Karpas-422 (cell line): Measurements from ENCODE around the gene DUSP21. TPM values are rescaled to one million over a fixed set of nuclear protein-coding genes. Genes with fewer than 3 reads are reported as not detected.
"Not testable (repeated sequence)": the region's sequence is repeated elsewhere in the genome, so short reads cannot be mapped to it uniquely, and the experiment has no call there.

Experiments used
- DNase-seq: peaks from one replicate; pipeline ENCODE4 v3.0.0-alpha.2; 2015
- H2AFZ ChIP-seq: fragments of 200-600 bp; sonication (generic); 2 replicates; pipeline ENCODE4 v1.6.1; 2014; ENCODE audit warnings: antibody characterized with exemption, low read length, mixed read lengths
- H3K27ac ChIP-seq: fragments of 200-600 bp; sonication (generic); 2 replicates; pipeline ENCODE4 v1.5.1; 2014; ENCODE audit warnings: mild to moderate bottlenecking, low read length, moderate library complexity
- H3K27me3 ChIP-seq: fragments of 200-600 bp; sonication (generic); 2 replicates; pipeline ENCODE4 v1.6.1; 2014; ENCODE audit warnings: low read length, mixed read lengths
- H3K36me3 ChIP-seq: fragments of 200-600 bp; sonication (generic); 2 replicates; pipeline ENCODE4 v1.6.1; 2014; ENCODE audit warnings: low read length, mixed read lengths; ENCODE audit not compliant: insufficient read depth
- H3K4me1 ChIP-seq: fragments of 200-600 bp; sonication (generic); 2 replicates; pipeline ENCODE4 v1.6.1; 2014; ENCODE audit warnings: mild to moderate bottlenecking, low read length, mixed read lengths
- H3K4me2 ChIP-seq: fragments of 200-600 bp; sonication (generic); 2 replicates; pipeline ENCODE4 v1.6.1; 2014; ENCODE audit warnings: low read length, low read depth, mild to moderate bottlenecking; ENCODE audit not compliant: poor library complexity, severe bottlenecking
- H3K4me3 ChIP-seq: fragments of 200-600 bp; sonication (generic); 2 replicates; pipeline ENCODE4 v1.5.1; 2014; ENCODE audit warnings: mild to moderate bottlenecking, antibody characterized with exemption, low read length, mixed read lengths
- H3K79me2 ChIP-seq: fragments of 200-600 bp; sonication (generic); 2 replicates; pipeline ENCODE4 v1.6.1; 2014; ENCODE audit warnings: mild to moderate bottlenecking, low read length, mixed read lengths
- H3K9ac ChIP-seq: fragments of 200-600 bp; sonication (generic); 2 replicates; pipeline ENCODE4 v1.6.0; 2014; ENCODE audit warnings: low read length
- H3K9me2 ChIP-seq: fragments of 200-600 bp; sonication (generic), shearing (Covaris generic); replicated peaks from 2 replicates; pipeline ENCODE4 v1.6.0; 2014; ENCODE audit warnings: mild to moderate bottlenecking, low read length, moderate library complexity; ENCODE audit not compliant: insufficient read depth
- H3K9me3 ChIP-seq: fragments of 300-700, 200-600 bp; sonication (generic); 2 replicates; pipeline ENCODE4 v1.6.1; 2014; ENCODE audit warnings: low read length, mixed read lengths
- H4K20me1 ChIP-seq: fragments of 200-600 bp; sonication (generic); 2 replicates; pipeline ENCODE4 v1.6.1; 2014; ENCODE audit warnings: mild to moderate bottlenecking, antibody characterized with exemption, low read length, low read depth; ENCODE audit not compliant: insufficient read depth
- total RNA-seq: library from RNA; depleted of rRNA; stranded (reverse); fragments of >200 nt; shearing (Covaris generic); gene quantifications from 2 replicates; pipeline ENCODE4 v1.2.3, GENCODE V29; 2014; ENCODE audit warnings: low replicate concordance; rRNA removed

Gene DUSP21
- not detected in 2 replicates for total RNA-seq

- H2AFZ ChIP-seq: no peak within 1 kb of the TSS
- H3K9me2 ChIP-seq: no peaks in the 10 kb centered on the region
- no peak within 1 kb of the TSS for H3K27ac ChIP-seq
- no peaks in the 10 kb centered on the region for H4K20me1 ChIP-seq
- H3K9ac ChIP-seq: no peak within 1 kb of the TSS
- no peaks in the 10 kb centered on the region for H3K27me3 ChIP-seq
- DNase-seq: no peak
- H3K9me3 ChIP-seq: no peaks in the 10 kb centered on the region
- no peaks in the 10 kb centered on the region for H3K36me3 ChIP-seq
- H3K4me3 ChIP-seq: no peak within 1 kb of the TSS
- no peaks in the 10 kb centered on the region for H3K79me2 ChIP-seq
- H3K4me2 ChIP-seq: no peak within 1 kb of the TSS
- no peaks in the 10 kb centered on the region for H3K4me1 ChIP-seq
These were observed at the start of gene DUSP21 for GRCh38 chrX:44843753-44844152. TSS of gene DUSP21 (plus strand) at chrX:44844021. CDS start at chrX:44844133, 112 bp downstream.

GRCh38 chrX:44795945-44796450 lies 47.8 kb upstream of the DUSP21 start:
- no peaks in the 10 kb centered on the region for H3K9me2 ChIP-seq
- H3K9ac ChIP-seq: no peak overlapping the region
- no peak overlapping the region for H3K4me3 ChIP-seq

DNA sequence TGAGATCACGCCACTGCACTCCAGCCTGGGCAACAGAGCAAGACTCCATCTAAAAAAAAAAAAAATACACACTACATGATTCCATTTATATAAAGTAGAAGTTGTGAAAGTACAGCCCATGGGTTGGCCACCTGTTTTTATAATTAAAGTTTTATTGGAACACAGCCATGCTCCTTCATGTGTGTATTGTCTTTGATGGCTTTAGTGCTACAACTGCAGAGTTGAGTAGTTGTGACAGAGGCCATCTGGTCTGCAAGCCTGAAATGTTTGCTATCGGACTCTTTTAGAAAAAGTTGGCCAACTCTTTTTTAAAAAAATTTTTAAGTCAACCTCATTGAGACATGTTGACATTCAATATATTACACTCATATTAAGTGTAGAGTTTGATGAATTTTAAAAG lies 41.2 kb upstream of the DUSP21 start:
- Histone ChIP-seq H3K9me3 (no peaks in the 10 kb centered on the region), H3K9ac (no peak overlapping the region), H3K36me3 (no peaks in the 10 kb centered on the region), H3K4me1 (no peaks in the 10 kb centered on the region), H3K79me2 (no peaks in the 10 kb centered on the region), H3K4me3 (no peak overlapping the region), H3K9me2 (no peaks in the 10 kb centered on the region), H4K20me1 (no peaks in the 10 kb centered on the region), H2AFZ (no peak overlapping the region), H3K27me3 (no peaks in the 10 kb centered on the region), H3K4me2 (no peak overlapping the region), H3K27ac (no peak overlapping the region)
- DNase-seq: no peak

More at GRCh38 chrX:44795945-44796450, 47.8 kb upstream of the DUSP21 start:
- Histone ChIP-seq H3K4me2 (no peak overlapping the region), H3K4me1 (no peaks in the 10 kb centered on the region), H3K27ac (no peak overlapping the region), H2AFZ (no peak overlapping the region), H3K36me3 (no peaks in the 10 kb centered on the region), H4K20me1 (no peaks in the 10 kb centered on the region), H3K79me2 (no peaks in the 10 kb centered on the region), H3K27me3 (no peaks in the 10 kb centered on the region), H3K9me3 (no peaks in the 10 kb centered on the region)
- DNase-seq: no peak

DNA sequence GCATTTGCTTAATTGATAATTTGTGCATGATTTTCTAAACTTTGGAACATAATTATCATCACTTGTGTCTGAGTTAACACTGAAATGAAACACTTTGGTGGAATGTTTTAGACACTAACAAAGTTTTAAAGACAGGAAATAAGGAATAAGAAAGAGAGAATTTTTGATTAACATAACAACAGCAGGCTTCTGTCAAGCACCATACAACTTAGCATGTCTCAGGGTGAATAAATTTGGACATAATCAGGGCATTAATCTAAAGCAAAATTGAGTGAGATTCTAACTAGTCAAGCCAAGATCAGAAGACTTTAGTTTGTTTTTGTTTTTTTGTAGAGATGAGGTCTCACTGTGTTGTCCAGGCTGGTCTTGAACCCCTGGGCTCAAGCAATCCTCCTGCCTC lies 28.1 kb upstream of the DUSP21 start:
- DNase-seq: no peak
- H3K79me2 ChIP-seq: no peaks in the 10 kb centered on the region
- no peaks in the 10 kb centered on the region for H4K20me1 ChIP-seq
- H3K9me2 ChIP-seq: no peaks in the 10 kb centered on the region
- H3K4me1 ChIP-seq: no peaks in the 10 kb centered on the region
- no peak overlapping the region for H2AFZ ChIP-seq
- no peak overlapping the region for H3K4me2 ChIP-seq
- H3K36me3 ChIP-seq: no peaks in the 10 kb centered on the region
- no peak overlapping the region for H3K27ac ChIP-seq
- no peaks in the 10 kb centered on the region for H3K27me3 ChIP-seq
- no peaks in the 10 kb centered on the region for H3K9me3 ChIP-seq
- no peak overlapping the region for H3K4me3 ChIP-seq
- no peak overlapping the region for H3K9ac ChIP-seq

DNA sequence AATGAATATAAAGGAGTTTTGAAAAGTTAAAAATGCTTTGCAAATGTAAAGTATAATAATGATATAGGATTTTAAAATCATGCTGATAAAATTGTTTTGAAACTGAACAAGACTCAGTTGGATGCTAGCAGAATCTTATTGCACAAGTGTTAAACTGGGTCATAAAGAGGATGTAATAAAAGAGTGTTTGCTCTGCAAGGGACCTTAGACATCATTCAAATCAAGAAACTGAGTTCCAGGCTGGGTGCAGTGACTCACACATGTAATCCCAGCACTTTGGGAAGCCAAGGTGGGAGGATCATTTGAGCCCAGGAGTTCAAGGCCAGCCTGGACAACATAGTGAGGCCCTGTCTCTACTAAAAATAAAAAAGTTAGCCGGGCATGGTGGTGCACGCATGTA lies 27.5 kb upstream of the DUSP21 start:
- no peaks in the 10 kb centered on the region for H4K20me1 ChIP-seq
- no peak for DNase-seq
- no peak overlapping the region for H2AFZ ChIP-seq
- H3K36me3 ChIP-seq: no peaks in the 10 kb centered on the region
- no peak overlapping the region for H3K9ac ChIP-seq
- no peak overlapping the region for H3K4me2 ChIP-seq
- no peak overlapping the region for H3K4me3 ChIP-seq
- no peaks in the 10 kb centered on the region for H3K27me3 ChIP-seq
- H3K9me2 ChIP-seq: no peaks in the 10 kb centered on the region
- no peaks in the 10 kb centered on the region for H3K9me3 ChIP-seq
- H3K27ac ChIP-seq: no peak overlapping the region
- H3K79me2 ChIP-seq: no peaks in the 10 kb centered on the region
- H3K4me1 ChIP-seq: no peaks in the 10 kb centered on the region

GRCh38 chrX:44817029-44817428 lies 26.8 kb upstream of the DUSP21 start:
- no peak overlapping the region for H3K4me2 ChIP-seq
- H3K27ac ChIP-seq: no peak overlapping the region
- H4K20me1 ChIP-seq: no peaks in the 10 kb centered on the region
- no peak overlapping the region for H3K9ac ChIP-seq
- H3K27me3 ChIP-seq: no peaks in the 10 kb centered on the region
- DNase-seq: no peak
- H3K79me2 ChIP-seq: no peaks in the 10 kb centered on the region
- no peaks in the 10 kb centered on the region for H3K4me1 ChIP-seq
- H3K9me3 ChIP-seq: no peaks in the 10 kb centered on the region
- no peaks in the 10 kb centered on the region for H3K36me3 ChIP-seq
- no peak overlapping the region for H3K4me3 ChIP-seq
- H2AFZ ChIP-seq: no peak overlapping the region
- H3K9me2 ChIP-seq: no peaks in the 10 kb centered on the region

- Histone ChIP-seq H3K9ac (no peak overlapping the region), H2AFZ (no peak overlapping the region), H3K4me3 (no peak overlapping the region), H3K79me2 (no peaks in the 10 kb centered on the region), H4K20me1 (no peaks in the 10 kb centered on the region), H3K9me2 (no peaks in the 10 kb centered on the region), H3K4me2 (no peak overlapping the region), H3K36me3 (no peaks in the 10 kb centered on the region), H3K27me3 (no peaks in the 10 kb centered on the region), H3K27ac (no peak overlapping the region), H3K9me3 (no peaks in the 10 kb centered on the region), H3K4me1 (no peaks in the 10 kb centered on the region)
- DNase-seq: no peak
These were observed 21.2 kb upstream of the DUSP21 start for GRCh38 chrX:44822601-44823000.

DNA sequence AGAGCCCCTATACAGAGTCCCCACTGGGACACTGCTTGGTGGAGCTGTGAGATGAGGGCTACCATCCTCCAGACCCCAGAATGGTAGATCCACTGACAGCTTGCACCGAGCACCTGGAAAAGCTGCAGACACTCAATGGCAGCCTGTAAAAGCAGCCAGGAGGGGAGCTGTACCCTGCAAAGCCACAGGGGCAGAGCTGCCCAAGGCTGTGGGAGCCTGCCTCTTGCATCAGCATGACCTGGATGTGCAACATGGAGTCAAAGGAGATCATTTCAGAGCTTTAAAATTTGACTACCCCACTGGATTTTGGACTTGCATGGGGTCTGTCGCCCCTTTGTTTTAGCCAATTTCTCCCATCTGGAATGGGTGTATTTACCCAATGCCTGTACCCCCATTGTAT lies 20.6 kb upstream of the DUSP21 start:
- H3K9me3 ChIP-seq, H3K9ac ChIP-seq, H3K4me3 ChIP-seq, H3K79me2 ChIP-seq, H3K9me2 ChIP-seq, DNase-seq, H2AFZ ChIP-seq, H3K27me3 ChIP-seq, H3K27ac ChIP-seq, H3K4me2 ChIP-seq, H4K20me1 ChIP-seq, H3K4me1 ChIP-seq, H3K36me3 ChIP-seq: not testable (repeated sequence)
